Hindlimb muscle (tissue), 1 donor: ENCODE results near the gene POC1A. TPM values are rescaled to one million over a fixed set of nuclear protein-coding genes. Genes with fewer than 3 reads are reported as not detected.

Source experiments
- DNase-seq: peaks from one replicate; pipeline ENCODE4 v3.0.0-alpha.2; 2013
- polyA plus RNA-seq: library from polyadenylated mRNA; unstranded; fragments of 120-200 nt; gene quantifications from one replicate; pipeline ENCODE4 v1.2.1, GENCODE V29; 2013; ENCODE audit not compliant: insufficient read length

POC1A gene
- polyA plus RNA-seq = 4.2 TPM

DNA sequence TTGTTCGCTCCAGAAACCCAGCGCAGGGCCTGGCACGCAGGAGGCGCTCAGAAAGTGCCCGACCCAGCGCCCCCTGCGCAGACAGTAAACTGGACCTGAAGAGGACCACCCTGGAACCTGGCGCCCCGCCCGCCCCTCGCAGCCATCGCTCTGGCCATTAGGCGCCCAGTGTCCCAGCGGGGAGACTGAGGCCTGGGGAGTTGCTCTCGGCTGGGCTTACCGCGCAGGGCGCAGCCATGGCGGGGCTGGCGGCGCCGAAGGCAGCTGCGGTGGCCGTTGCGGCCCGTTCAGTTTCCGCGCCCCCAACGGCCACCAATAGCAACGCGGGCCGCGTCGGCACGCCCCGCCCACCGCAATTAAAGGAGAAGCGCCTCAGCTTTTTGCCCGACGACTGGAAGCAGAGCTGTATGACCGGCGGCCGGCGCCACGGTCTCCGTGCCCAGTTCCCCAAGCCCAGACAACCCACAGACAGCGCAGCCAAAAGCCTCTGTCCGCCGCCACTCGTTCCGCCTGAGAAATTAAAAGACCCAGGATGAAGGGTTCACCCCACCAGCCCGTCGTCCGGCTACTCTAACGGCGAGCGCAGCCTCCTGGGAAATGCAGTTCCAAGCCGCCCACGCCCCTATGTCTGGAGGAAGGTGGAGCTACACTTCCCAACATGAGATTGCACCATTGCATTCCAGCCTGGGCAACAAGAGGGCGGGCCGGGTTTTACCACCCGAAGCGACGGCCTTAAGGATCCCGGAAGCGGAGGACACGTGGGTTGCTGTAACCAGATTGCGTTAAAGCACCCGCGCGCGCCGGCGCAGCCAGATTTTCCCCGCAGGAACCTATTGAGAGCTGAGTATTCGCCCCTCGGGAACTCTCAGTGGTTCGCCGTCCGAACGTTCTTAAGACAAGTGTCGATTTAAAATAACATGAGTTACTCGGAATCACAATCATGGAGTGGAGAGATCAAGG lies at the start of gene POC1A:
Gene POC1A (minus strand): TSS at position 289 of the 960 bp plus-strand sequence. CDS start 51 bp downstream, at position 238.
- peak; percentile 90 for DNase-seq

DNA sequence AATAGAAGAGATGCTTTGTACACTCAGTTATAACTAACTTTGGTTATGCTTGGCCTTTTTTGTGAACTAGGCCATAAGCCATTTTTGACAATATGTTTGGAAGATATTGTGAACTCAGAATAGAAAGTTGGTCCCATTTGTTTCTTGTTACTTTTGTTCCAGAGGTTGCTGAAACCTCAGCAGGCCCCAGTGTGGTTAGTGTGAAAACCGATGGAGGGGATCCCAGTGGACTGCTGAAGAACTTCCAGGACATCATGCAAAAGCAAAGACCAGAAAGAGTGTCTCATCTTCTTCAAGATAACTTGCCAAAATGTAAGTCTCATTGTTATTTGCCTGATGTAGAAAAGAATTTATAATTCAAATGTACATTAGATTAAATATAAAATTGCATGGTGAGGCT lies 49.5 kb upstream of the POC1A start:
- no peak for DNase-seq

GRCh38 chr3:52202384-52203077 lies 48.3 kb upstream of the POC1A start:
- DNase-seq = no peak

- no peak for DNase-seq
Measured at GRCh38 chr3:52200981-52201679, 46.9 kb upstream of the POC1A start.

DNA sequence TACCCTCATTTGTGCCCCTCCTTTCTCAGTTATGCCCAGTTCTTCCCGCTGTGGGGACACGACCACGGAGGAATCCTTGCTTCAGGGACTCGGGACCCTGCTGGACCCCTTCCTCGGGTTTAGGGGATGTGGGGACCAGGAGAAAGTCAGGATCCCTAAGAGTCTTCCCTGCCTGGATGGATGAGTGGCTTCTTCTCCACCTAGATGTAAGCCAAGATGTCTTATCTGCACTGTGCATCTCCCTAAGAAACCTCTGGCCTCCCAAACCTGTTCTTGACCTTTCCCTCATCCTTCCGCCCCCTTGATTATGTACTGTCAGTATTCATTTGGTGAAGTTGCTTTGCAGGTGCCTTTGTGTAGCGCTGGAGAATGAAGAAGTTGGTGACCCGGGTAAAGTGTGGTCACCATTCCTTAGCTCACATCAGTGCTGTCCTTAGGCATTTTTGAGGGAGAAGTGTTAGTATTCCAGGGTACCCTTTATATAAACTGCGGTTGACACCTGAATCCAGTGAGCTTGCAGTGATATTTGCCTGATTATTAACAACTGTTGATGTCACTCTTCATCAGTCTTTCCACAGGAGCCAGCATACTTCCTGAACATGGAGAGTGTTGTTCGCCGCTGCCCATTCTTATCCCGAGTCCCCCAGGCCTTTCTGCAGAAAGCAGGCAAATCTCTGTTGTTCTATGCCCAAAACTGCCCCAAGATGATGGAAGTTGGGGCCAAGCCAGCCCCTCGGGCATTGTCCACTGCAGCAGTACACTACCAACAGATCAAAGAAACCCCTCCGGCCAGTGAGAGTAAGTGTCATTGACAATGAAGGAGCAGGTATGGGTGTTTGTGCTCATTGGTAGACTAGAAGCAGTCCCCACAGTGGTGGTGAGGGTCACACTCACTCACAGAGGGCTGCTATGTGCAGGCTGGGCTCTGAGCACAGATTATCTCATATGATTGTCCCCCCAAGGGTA lies 44.7 kb upstream of the POC1A start:
- DNase-seq = no peak

DNA sequence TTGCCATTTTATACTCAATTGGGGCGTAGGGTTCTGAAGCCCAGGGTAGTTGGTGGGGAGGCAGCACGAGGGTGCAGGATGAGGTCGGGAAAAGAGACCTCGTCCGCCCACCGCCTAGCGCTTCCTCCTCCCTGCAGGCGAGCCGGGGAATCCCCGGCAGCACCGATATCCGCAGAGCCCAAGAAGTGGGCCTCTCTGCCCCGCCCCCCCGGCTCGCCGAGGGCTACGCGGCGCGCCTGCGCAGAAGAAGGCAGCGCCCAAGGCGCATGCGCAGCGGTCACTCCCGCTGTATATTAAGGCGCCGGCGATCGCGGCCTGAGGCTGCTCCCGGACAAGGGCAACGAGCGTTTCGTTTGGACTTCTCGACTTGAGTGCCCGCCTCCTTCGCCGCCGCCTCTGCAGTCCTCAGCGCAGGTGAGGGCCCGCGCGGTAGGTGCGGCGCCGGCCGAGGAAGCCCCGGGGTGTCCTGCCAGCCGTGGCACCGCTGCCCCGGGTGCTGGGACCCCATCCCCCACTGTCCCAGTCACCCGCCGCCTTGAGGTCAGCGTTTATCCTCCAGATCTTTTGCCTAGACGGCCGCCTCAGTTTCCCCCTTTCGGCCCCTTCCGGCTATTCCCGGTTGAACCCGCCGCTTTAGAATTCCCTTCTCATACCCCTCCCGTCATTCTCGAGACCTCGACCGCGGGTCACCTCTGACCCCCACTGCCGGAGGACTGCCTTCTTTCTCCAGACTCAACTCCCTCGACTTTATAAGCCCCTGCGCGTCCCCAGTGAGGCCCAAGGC lies 43.8 kb upstream of the POC1A start, which contains the start of gene ALAS1:
Gene ALAS1 (plus strand): TSS at position 319 of the 784 bp plus-strand sequence. CDS start 1,082 bp downstream, outside the sequence.
- peak; percentile 97 for DNase-seq

- no peak for DNase-seq
Measured at GRCh38 chr3:52197499-52197841, 43.2 kb upstream of the POC1A start.

- no peak for DNase-seq
Measured at GRCh38 chr3:52196977-52197376, 42.8 kb upstream of the POC1A start.

DNA sequence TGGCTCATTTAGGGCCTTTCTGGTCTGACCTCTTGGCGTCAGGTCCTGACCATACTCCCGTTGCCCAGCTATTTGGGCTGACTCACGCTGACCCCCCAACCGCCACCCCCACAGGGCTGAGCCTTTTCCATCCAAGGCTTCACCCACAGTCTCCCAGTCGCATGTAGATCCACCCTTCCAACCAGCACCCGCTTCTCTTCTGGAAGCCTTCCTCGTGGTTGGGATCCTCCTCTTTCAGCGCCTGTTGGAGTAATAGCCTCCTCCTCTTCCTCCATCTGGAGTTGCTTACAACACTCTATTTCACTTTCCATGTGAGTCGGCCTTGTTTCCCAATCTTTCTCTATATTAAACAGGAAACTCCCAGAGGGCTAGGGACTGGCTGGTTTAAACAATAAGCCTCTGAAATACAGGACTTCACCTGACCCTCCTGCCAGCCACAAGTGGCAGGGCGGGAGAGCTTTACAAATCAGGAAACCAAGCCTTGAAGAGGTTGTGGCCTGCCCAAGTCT lies 41.7 kb upstream of the POC1A start:
- DNase-seq = no peak

GRCh38 chr3:52195291-52195597 lies 41.0 kb upstream of the POC1A start:
- no peak for DNase-seq

DNA sequence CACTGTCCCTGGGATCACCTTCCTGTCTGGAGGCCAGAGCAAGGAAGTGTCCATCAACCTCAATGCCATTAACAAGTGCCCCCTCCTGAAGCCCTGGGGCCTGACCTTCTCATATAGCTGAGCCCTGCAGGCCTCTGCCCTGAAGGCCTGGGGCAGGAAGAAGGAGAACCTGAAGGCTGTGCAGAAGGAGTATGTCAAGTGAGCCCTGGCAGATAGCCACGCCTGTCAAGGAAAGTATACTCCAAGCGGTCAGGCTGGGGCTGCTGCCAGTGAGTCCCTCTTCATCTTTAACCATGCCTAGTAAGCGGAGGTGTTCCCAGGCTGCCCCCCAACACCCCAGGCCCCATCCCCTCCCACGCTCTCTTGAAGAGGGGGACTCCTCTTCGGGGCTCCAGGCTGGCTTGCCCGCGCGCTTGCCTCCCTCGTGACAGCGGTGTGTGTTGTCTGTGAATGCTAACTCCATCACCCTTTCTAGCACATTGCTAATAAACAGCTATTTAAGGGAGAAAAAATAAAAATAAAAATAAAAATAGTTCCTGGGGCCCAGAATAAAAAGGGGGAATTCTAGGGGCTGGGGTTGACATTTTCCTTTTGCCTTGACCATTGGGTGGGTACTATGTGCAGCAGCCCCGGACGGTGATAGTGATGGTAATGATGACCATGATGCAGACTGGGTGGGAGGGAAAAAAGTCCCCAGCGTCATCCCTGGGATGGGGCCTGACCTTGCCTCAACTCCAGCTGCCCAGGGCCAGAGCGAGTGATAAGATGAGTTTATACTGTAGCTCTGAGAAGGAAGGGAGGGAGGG lies 40.5 kb upstream of the POC1A start:
- no peak for DNase-seq

DNA sequence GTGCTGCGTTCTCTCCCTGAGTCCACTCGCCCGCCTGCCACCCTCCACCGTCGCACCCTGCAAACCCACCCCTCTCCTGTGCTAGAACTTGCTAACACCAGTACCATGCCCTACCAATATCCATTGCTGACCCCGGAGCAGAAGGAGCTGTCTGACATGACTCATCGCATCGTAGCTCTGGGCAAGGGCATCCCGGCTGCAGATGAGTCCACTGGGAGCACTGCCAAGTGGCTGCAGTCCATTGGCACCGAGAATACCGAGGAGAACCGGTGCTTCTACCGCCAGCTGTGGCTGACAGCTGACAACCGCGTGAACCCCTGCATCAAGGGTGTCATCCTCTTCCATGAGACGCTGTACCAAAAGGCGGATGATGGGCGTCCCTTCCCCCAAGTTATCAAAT lies 38.8 kb upstream of the POC1A start:
- peak; percentile 38 for DNase-seq

GRCh38 chr3:52191663-52192062 lies 37.4 kb upstream of the POC1A start:
- DNase-seq = no peak

GRCh38 chr3:52190294-52191074 lies 36.3 kb upstream of the POC1A start:
- DNase-seq = no peak

DNA sequence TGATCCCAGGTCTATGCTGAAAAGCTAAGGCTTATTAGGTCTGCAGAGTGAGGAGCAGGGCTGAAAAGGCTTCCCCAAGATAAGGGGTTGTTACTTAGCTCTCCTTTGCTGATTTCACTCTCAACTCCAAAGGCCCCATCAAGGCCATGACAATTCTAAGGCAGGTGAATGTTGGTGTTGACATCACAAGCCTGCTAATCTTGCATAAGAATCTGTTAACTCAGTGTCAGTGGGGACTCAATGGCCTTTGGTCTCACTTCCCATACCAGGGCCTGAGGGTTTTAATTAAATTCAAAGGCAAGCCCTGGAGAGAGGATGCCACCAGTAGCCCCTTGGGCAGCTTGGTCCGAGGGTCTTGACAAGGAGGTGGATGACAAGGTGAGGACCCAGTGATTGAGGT lies 34.3 kb upstream of the POC1A start:
- DNase-seq = no peak

DNA sequence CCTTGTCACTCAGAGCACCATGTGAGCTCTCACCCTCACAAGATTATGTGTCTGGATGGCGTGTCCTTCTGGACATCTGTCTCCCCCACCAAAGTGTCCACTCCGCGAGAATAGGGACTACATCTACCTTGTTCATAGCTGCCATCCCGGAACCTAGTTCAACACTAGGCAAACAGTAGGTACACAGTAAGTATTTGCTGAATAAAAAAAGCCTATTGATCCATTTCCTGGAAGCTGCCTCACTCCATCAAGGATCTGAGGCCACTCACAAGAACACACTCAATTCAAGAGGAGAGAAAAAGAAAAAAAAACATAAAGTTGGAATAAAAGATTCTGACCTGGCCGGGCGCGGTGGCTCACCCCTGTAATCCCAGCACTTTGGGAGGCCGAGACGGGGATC lies 32.5 kb upstream of the POC1A start:
- no peak for DNase-seq

DNA sequence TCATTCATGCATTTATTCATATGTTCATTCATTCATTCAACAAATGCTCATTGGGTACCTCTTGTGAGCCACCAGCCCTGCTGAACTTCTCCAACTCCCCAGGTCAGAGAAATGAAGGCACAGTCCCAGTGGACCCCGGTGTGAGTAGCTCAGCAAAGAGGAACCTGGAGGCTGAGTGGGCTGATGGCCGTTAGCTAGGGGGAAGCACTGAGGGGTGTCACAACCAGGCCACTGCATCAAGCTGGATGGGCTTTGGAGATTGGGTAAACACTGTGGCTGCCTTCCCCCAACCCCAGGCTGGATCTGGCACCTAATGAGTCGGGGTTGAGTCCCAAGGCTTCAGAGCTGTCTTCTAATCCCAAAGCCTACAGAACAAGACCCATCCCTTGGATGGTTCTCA lies 31.6 kb upstream of the POC1A start:
- no peak for DNase-seq

DNA sequence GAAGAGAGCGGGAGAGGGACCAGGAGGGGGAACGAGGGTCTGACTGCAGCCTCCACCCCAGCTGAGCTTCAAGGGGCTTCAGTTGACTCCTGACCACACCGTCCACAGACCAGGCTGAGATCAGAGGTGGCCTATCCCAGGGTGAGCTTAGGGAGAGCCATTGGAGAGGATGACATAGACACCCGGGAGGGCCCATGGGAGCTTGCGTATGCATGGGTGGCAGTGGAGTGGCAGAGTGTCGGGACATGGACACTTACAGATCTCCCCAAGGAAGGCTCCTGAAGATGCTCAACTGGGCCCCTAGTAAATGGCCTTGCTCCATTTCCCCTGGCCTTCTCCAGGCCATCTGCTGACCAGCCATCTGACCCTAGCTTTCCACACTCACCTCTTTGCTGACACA lies 31.1 kb upstream of the POC1A start:
- no peak for DNase-seq

GRCh38 chr3:52184690-52185089 lies 30.5 kb upstream of the POC1A start:
- no peak for DNase-seq
